A549 (cell line): Measurements from ENCODE around the gene METRNL. TPM values are rescaled to one million over a fixed set of nuclear protein-coding genes. Genes with fewer than 3 reads are reported as not detected.

Experiments used
- ATAC-seq, 2 experiments: fragments of 200-7000 bp in 1 of 2; fragments of >200 bp in 1 of 2; cut with Nextera tagmentation in 1 of 2; cut with Tn5 transposase in 1 of 2; 3 replicates each; pipeline versions ENCODE4 v1.8.0 to v1.9.1; 2018 to 2020; ENCODE audit warnings: mild to moderate bottlenecking in 1 of 2, moderate library complexity in 1 of 2
- CTCF ChIA-PET: fragments of 300-600 bp; sonication (Branson Sonifier 250); formaldehyde crosslinking; extraction: SDS; loops from one replicate; lab custom pipeline; 2021; ENCODE audit warnings: antibody characterized with exemption, inconsistent platforms; lab: Yijun Ruan, JAX
- POLR2A ChIA-PET: fragments of 350-600 bp; formaldehyde crosslinking; extraction: SDS; loops from one replicate; lab custom pipeline; 2021; ENCODE audit warnings: antibody characterized with exemption, inconsistent platforms; lab: Yijun Ruan, JAX
- DNase-seq, 2 experiments: peaks; one replicate each; pipeline versions ENCODE4 v3.0.0 to v3.0.0-alpha.2; 2011 to 2016; ENCODE audit warnings: low read depth in 1 of 2, low spot score in 1 of 2
- FAIRE-seq: peaks from 2 replicates; lab custom pipeline; 2011; peaks lifted over from hg19 to GRCh38; lab: Jason Lieb, UNC
- H3K27ac ChIP-seq, 2 experiments: fragments of >200 bp; sonication (Bioruptor Twin); formaldehyde crosslinking; 3 replicates each; pipeline ENCODE4 v1.5.1; 2016 to 2017
- H3K4me1 ChIP-seq: fragments of >200 bp; sonication (Bioruptor Twin); formaldehyde crosslinking; 3 replicates; pipeline ENCODE4 v1.6.1; 2016
- H3K4me2 ChIP-seq: fragments of >200 bp; sonication (Bioruptor Twin); formaldehyde crosslinking; 3 replicates; pipeline ENCODE4 v1.6.1; 2016
- H3K4me3 ChIP-seq: fragments of >200 bp; sonication (Bioruptor Twin); formaldehyde crosslinking; 3 replicates; pipeline ENCODE4 v1.5.1; 2016
- H3K9me3 ChIP-seq: fragments of >200 bp; sonication (Bioruptor Twin); formaldehyde crosslinking; 3 replicates; pipeline ENCODE4 v1.6.1; 2016
- E2F6 ChIP-seq: IDR thresholded peaks from 2 replicates; pipeline ENCODE4 v1.6.1; 2012; ENCODE audit warnings: low read depth, borderline replicate concordance
- EHMT2 ChIP-seq: fragments of 200-600 bp; sonication (generic); IDR thresholded peaks from 2 replicates; pipeline ENCODE4 v1.6.1; 2016; ENCODE audit warnings: antibody characterized with exemption, low read depth, mild to moderate bottlenecking, moderate library complexity
- FOSB ChIP-seq: fragments of 250-450 bp; sonication (Bioruptor Pico); IDR thresholded peaks from 2 replicates; pipeline ENCODE4 v1.5.0; 2020; ENCODE audit warnings: mild to moderate bottlenecking, moderate library complexity
- FOSL2 ChIP-seq, 2 experiments: fragments of 450-650 bp in 1 of 2; fragments of >200 bp in 1 of 2; sonication (Bioruptor Twin) in 1 of 2; formaldehyde crosslinking; IDR thresholded peaks; 2 replicates each; pipeline versions ENCODE4 v1.5.0 to v1.6.1; 2016 to 2020; ENCODE audit warnings: mild to moderate bottlenecking in 1 of 2, moderate library complexity in 1 of 2
- HEYL ChIP-seq: fragments of 250-450 bp; sonication (Bioruptor Pico); IDR thresholded peaks from 2 replicates; pipeline ENCODE4 v1.8.0; 2021; ENCODE audit warnings: mild to moderate bottlenecking, moderate library complexity
- HOXB13 ChIP-seq: fragments of 250-450 bp; sonication (Bioruptor Pico); IDR thresholded peaks from 2 replicates; pipeline ENCODE4 v1.5.0; 2020; ENCODE audit warnings: low read depth, mild to moderate bottlenecking, moderate library complexity
- HOXB5 ChIP-seq: fragments of 250-450 bp; sonication (Bioruptor Pico); IDR thresholded peaks from 2 replicates; pipeline ENCODE4 v1.5.0; 2020; ENCODE audit warnings: mild to moderate bottlenecking, moderate library complexity
- KDM5A ChIP-seq: fragments of 200-600 bp; sonication (generic); IDR thresholded peaks from 2 replicates; pipeline ENCODE4 v1.6.1; 2016; ENCODE audit warnings: antibody characterized with exemption, mild to moderate bottlenecking
- MAFK ChIP-seq: fragments of 450-650 bp; IDR thresholded peaks from 2 replicates; pipeline ENCODE4 v1.6.1; 2014; ENCODE audit not compliant: partially characterized antibody
- NFE2L2 ChIP-seq: fragments of 150-350 bp; conservative IDR thresholded peaks from 2 replicates; pipeline ENCODE4 v1.6.1; 2014; ENCODE audit warnings: low read length
- NPAS2 ChIP-seq: fragments of 250-450 bp; sonication (Bioruptor Pico); IDR thresholded peaks from 2 replicates; pipeline ENCODE4 v1.8.0; 2022; ENCODE audit warnings: mild to moderate bottlenecking, moderate library complexity, borderline replicate concordance
- NR3C1 ChIP-seq: fragments of >200 bp; sonication (Bioruptor Twin); formaldehyde crosslinking; IDR thresholded peaks from 3 replicates; pipeline ENCODE4 v1.6.1; 2017
- POLR2A ChIP-seq: IDR thresholded peaks from 2 replicates; pipeline ENCODE4 v1.6.1; 2012; ENCODE audit warnings: mild to moderate bottlenecking, low read length
- RARB ChIP-seq: fragments of 250-450 bp; sonication (Bioruptor Pico); IDR thresholded peaks from 2 replicates; pipeline ENCODE4 v1.8.0; 2021; ENCODE audit warnings: mild to moderate bottlenecking, moderate library complexity
- RFX5 ChIP-seq: fragments of 450-650 bp; IDR thresholded peaks from 2 replicates; pipeline ENCODE4 v1.7.1; 2014; ENCODE audit warnings: antibody characterized with exemption, mild to moderate bottlenecking, moderate library complexity
- RNF2 ChIP-seq: fragments of 200-600 bp; sonication (generic); IDR thresholded peaks from 2 replicates; pipeline ENCODE4 v1.6.1; 2016; ENCODE audit warnings: low read depth, mild to moderate bottlenecking, antibody characterized with exemption, moderate library complexity, borderline replicate concordance
- SREBF2 ChIP-seq: fragments of 450-650 bp; IDR thresholded peaks from 2 replicates; pipeline ENCODE4 v1.6.1; 2014; ENCODE audit warnings: mild to moderate bottlenecking, moderate library complexity
- TFCP2L1 ChIP-seq: fragments of 250-450 bp; sonication (Bioruptor Pico); IDR thresholded peaks from 2 replicates; pipeline ENCODE4 v1.5.0; 2021; ENCODE audit warnings: mild to moderate bottlenecking
- ZNF302 ChIP-seq: fragments of 250-450 bp; sonication (Bioruptor Pico); IDR thresholded peaks from 2 replicates; pipeline ENCODE4 v1.9.0; 2021; ENCODE audit warnings: inconsistent platforms, mild to moderate bottlenecking, moderate library complexity
- ZSCAN20 ChIP-seq: fragments of 250-450 bp; sonication (Bioruptor Pico); IDR thresholded peaks from 2 replicates; pipeline ENCODE4 v1.8.0; 2022; ENCODE audit warnings: mild to moderate bottlenecking, moderate library complexity
- WGBS: methylation state at CpG from one replicate; pipeline ENCODE4 v1.1.6; 2017; ENCODE audit errors: missing lambda C conversion rate; 5-methylcytosine and 5-hydroxymethylcytosine counted together
- polyA plus RNA-seq, 4 experiments: library from polyadenylated mRNA; depleted of rRNA in 3 of 4; stranded (reverse); fragments of >200 nt; fragmentation: RNase III in 1 of 4; extraction: RNeasy Plus Mini Kit Qiagen cat#74134 plus additional on column Dnase treatment in 1 of 4; gene quantifications; 2 replicates in 3 of 4; 3 replicates in 1 of 4; pipeline ENCODE4 v1.2.3, GENCODE V29; 2011 to 2017
- TF ChIP-seq, protein P1 (sequence below): fragments of >200 bp; sonication (Bioruptor Twin); formaldehyde crosslinking; IDR thresholded peaks from 2 replicates; pipeline ENCODE4 v1.6.1; 2016
- TF ChIP-seq, protein P2 (sequence below): IDR thresholded peaks from 2 replicates; pipeline ENCODE4 v1.6.1; 2012
- TF ChIP-seq, protein P3 (sequence below): fragments of 450-650 bp; IDR thresholded peaks from 2 replicates; pipeline ENCODE4 v1.6.1; 2014; ENCODE audit warnings: antibody characterized with exemption
- TF ChIP-seq, protein P4 (sequence below): fragments of 150-350 bp; IDR thresholded peaks from 2 replicates; pipeline ENCODE4 v1.6.1; 2014; ENCODE audit warnings: low read depth, mild to moderate bottlenecking, low read length

Gene METRNL
- polyA plus RNA-seq, 2 of the 4 experiments (the other 2 are of a cell fraction): 1.7 to 6.4 TPM

GRCh38 chr17:83123896-83124801 lies 44.7 kb downstream of the METRNL start:
- DNase-seq (no peak), ATAC-seq (no peak), FAIRE-seq (no peak)
- 48% methylated on average over 19 of the region's 25 CpGs for WGBS
- CTCF ChIA-PET: interaction anchor here (0.5 kb wide), 1 partner anchor 83 kb away, joined by 3 read pairs; no protein-coding TSS in a partner anchor
- H3K9me3 ChIP-seq: no peaks in the 10 kb centered on the region
- POLR2A ChIA-PET: no interaction called here
- TF ChIP-seq POLR2A (no peak), SREBF2 (no peak), MAFK (no peak), HOXB5 (CRISPR knock-in tag) (no peak), FOSL2 (IDR thresholded peaks at IDR 0.05) (no peak), FOSL2 (CRISPR knock-in tag; IDR thresholded peaks at IDR 0.05) (no peak), RFX5 (no peak), FOSB (no peak), NFE2L2 (no peak), E2F6 (no peak), EHMT2 (no peak), ZSCAN20 (CRISPR knock-in tag) (no peak)
- TF ChIP-seq, protein P1, sequence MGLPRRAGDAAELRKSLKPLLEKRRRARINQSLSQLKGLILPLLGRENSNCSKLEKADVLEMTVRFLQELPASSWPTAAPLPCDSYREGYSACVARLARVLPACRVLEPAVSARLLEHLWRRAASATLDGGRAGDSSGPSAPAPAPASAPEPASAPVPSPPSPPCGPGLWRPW: no peak
- TF ChIP-seq, protein P2, sequence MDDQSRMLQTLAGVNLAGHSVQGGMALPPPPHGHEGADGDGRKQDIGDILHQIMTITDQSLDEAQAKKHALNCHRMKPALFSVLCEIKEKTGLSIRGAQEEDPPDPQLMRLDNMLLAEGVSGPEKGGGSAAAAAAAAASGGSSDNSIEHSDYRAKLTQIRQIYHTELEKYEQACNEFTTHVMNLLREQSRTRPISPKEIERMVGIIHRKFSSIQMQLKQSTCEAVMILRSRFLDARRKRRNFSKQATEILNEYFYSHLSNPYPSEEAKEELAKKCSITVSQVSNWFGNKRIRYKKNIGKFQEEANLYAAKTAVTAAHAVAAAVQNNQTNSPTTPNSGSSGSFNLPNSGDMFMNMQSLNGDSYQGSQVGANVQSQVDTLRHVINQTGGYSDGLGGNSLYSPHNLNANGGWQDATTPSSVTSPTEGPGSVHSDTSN: no peak
- TF ChIP-seq, protein P3, sequence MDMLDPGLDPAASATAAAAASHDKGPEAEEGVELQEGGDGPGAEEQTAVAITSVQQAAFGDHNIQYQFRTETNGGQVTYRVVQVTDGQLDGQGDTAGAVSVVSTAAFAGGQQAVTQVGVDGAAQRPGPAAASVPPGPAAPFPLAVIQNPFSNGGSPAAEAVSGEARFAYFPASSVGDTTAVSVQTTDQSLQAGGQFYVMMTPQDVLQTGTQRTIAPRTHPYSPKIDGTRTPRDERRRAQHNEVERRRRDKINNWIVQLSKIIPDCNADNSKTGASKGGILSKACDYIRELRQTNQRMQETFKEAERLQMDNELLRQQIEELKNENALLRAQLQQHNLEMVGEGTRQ: no peak
- TF ChIP-seq, all 56 proteins: peak for 0
- no peak overlapping the region for H3K4me3 ChIP-seq
- no peak overlapping the region for H3K4me2 ChIP-seq
- 0 out of 3 replicates have a peak, but pooled peaks cover 3% of the 10 kb centered on the region for H3K4me1 ChIP-seq
- H3K27ac ChIP-seq: no peak overlapping the region

- Histone ChIP-seq H3K4me2 (no peak overlapping the region), H3K9me3 (no peaks in the 10 kb centered on the region), H3K4me3 (no peak overlapping the region), H3K4me1 (0 out of 3 replicates have a peak, but pooled peaks cover 3% of the 10 kb centered on the region), H3K27ac (no peak overlapping the region)
- no peak for FAIRE-seq
- ChIA-PET POLR2A (no interaction called here), CTCF (interaction anchor here (1.0 kb wide), 1 partner anchor 71 kb away, joined by 3 read pairs; no protein-coding TSS in a partner anchor)
- DNase-seq: no peak
- ATAC-seq: peak in 1 of 2 experiments; percentile 6; a peak in 2 of 6 replicates
- TF ChIP-seq RARB (CRISPR knock-in tag) (no peak), HOXB13 (CRISPR knock-in tag) (no peak), RNF2 (no peak), HEYL (CRISPR knock-in tag) (no peak), ZNF302 (CRISPR knock-in tag) (no peak), NR3C1 (no peak), MAFK (no peak), TFCP2L1 (CRISPR knock-in tag) (no peak), NPAS2 (no peak), KDM5A (no peak), POLR2A (no peak), EHMT2 (no peak)
- TF ChIP-seq, protein P2: no peak
- TF ChIP-seq, protein P4, sequence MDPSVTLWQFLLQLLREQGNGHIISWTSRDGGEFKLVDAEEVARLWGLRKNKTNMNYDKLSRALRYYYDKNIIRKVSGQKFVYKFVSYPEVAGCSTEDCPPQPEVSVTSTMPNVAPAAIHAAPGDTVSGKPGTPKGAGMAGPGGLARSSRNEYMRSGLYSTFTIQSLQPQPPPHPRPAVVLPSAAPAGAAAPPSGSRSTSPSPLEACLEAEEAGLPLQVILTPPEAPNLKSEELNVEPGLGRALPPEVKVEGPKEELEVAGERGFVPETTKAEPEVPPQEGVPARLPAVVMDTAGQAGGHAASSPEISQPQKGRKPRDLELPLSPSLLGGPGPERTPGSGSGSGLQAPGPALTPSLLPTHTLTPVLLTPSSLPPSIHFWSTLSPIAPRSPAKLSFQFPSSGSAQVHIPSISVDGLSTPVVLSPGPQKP: no peak
- 47% methylated on average over 16 of the region's 24 CpGs for WGBS
Observed at GRCh38 chr17:83124871-83125514, 45.6 kb downstream of the METRNL start.
